Gastroesophageal sphincter (tissue), 4 donors: Measurements from ENCODE around the gene C11orf52. TPM values are rescaled to one million over a fixed set of nuclear protein-coding genes. Genes with fewer than 3 reads are reported as not detected.
A peak's percentile ranks its signal among the peaks of the same experiment; 100 is the strongest.

Experiments
- ATAC-seq: fragments of 150-250 bp; one replicate; pipeline ENCODE4 v1.9.1; 2016; ENCODE audit warnings: mild to moderate bottlenecking, moderate library complexity
- H3K27ac ChIP-seq, 4 donors: fragments of 200-600 bp; sonication (generic) in 3 of 4; 1 replicate in 3 of 4; 2 replicates in 1 of 4; pipeline ENCODE4 v1.5.1; 2016 to 2019
- H3K27me3 ChIP-seq: fragments of 200-600 bp; sonication (generic); one replicate; pipeline ENCODE4 v1.5.1; 2019
- H3K36me3 ChIP-seq, 2 donors: fragments of 200-600 bp; sonication (generic); one replicate each; pipeline ENCODE4 v1.5.1; 2019; ENCODE audit warnings: control low read depth in 1 of 2
- H3K4me1 ChIP-seq, 3 donors: fragments of 200-600 bp; sonication (generic); 1 replicate in 2 of 3; 2 replicates in 1 of 3; pipeline ENCODE4 v1.5.1; 2016 to 2019; ENCODE audit warnings: control low read depth in 2 of 3
- H3K4me3 ChIP-seq, 2 donors: fragments of 200-600 bp; sonication (generic); one replicate each; pipeline ENCODE4 v1.5.1; 2019; ENCODE audit warnings: mild to moderate bottlenecking in 1 of 2, moderate library complexity in 1 of 2
- H3K9me3 ChIP-seq, 3 donors: fragments of 200-600 bp; sonication (generic); one replicate each; pipeline ENCODE4 v1.5.1; 2017 to 2019; ENCODE audit warnings: control low read depth in 2 of 3
- EP300 ChIP-seq: sonication (generic); formaldehyde crosslinking; IDR thresholded peaks from one replicate; pipeline ENCODE4 v1.6.1; 2017; ENCODE audit warnings: antibody characterized with exemption, mild to moderate bottlenecking
- POLR2A ChIP-seq, 2 donors: fragments of 450-650 bp; IDR thresholded peaks; one replicate each; pipeline ENCODE4 v1.6.1; 2017; ENCODE audit warnings: antibody characterized with exemption in 2 of 2, mild to moderate bottlenecking in 2 of 2, moderate library complexity in 1 of 2
- POLR2AphosphoS5 ChIP-seq: sonication (generic); formaldehyde crosslinking; IDR thresholded peaks from one replicate; pipeline ENCODE4 v1.6.1; 2017; ENCODE audit warnings: antibody characterized with exemption
- WGBS, 2 donors: methylation state at CpG; one replicate each; pipeline ENCODE4 v1.1.5; 2018; ENCODE audit warnings: low coverage in 1 of 2; 5-methylcytosine and 5-hydroxymethylcytosine counted together
- total RNA-seq, 4 donors: library from RNA; depleted of rRNA; stranded (reverse); fragments of >200 nt; gene quantifications; one replicate each; pipeline ENCODE4 v1.1.0, GENCODE V29; 2016
- TF ChIP-seq, protein P1 (sequence below), 4 experiments: fragments of 200-600 bp in 2 of 4; fragments of 450-650 bp in 2 of 4; sonication (generic) in 1 of 4; IDR thresholded peaks; one replicate each; pipeline ENCODE4 v1.5.1; 2017 to 2019; ENCODE audit warnings: antibody characterized with exemption in 4 of 4, mild to moderate bottlenecking in 2 of 4, moderate library complexity in 2 of 4

The C11orf52 gene
- total RNA-seq, 4 donors from 2014 or later, result 2.4 to 3.3 (median 3.1) TPM; not detected in 1

DNA sequence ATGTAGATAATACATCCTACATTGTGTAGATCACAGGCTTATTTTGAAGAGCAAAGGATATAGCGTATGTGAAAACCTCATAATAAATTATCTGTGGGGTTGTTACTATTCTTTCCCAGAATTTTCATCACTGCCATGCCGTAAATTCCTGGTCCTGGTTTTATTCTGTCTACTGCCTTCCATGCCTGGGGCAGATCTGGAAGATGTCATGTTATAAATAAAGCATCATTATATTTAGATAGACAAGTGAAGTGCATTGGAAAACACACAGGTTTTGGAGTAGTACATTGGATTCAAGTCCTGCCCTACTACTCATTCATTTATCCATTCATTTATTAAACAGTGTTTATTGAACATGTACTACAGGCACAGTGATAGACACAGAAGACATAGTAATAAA is 2.2 kb downstream of the C11orf52 start:
- H3K36me3 ChIP-seq, result no peaks in the 10 kb centered on the region
- H3K4me1 ChIP-seq, result peaks cover 8 to 54% (median 23%) of the 10 kb centered on the region in 3 donors
- no peak for ATAC-seq
- H3K27me3 ChIP-seq, result no peaks in the 10 kb centered on the region
- peak overlapping the region in 2 of 4 donors; percentile 1 to 92 for H3K27ac ChIP-seq
- no peak for TF ChIP-seq POLR2AphosphoS5
- no peak for TF ChIP-seq EP300
- no peak for TF ChIP-seq POLR2A (IDR thresholded peaks at IDR 0.05)
- TF ChIP-seq, protein P1, sequence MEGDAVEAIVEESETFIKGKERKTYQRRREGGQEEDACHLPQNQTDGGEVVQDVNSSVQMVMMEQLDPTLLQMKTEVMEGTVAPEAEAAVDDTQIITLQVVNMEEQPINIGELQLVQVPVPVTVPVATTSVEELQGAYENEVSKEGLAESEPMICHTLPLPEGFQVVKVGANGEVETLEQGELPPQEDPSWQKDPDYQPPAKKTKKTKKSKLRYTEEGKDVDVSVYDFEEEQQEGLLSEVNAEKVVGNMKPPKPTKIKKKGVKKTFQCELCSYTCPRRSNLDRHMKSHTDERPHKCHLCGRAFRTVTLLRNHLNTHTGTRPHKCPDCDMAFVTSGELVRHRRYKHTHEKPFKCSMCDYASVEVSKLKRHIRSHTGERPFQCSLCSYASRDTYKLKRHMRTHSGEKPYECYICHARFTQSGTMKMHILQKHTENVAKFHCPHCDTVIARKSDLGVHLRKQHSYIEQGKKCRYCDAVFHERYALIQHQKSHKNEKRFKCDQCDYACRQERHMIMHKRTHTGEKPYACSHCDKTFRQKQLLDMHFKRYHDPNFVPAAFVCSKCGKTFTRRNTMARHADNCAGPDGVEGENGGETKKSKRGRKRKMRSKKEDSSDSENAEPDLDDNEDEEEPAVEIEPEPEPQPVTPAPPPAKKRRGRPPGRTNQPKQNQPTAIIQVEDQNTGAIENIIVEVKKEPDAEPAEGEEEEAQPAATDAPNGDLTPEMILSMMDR (IDR thresholded peaks at IDR 0.05), result no peak
- WGBS, 2 donors, result 49 to 71% methylated on average over 2 of the region's 2 CpGs
- no peak overlapping the region for H3K4me3 ChIP-seq
- no peaks in the 10 kb centered on the region for H3K9me3 ChIP-seq

DNA sequence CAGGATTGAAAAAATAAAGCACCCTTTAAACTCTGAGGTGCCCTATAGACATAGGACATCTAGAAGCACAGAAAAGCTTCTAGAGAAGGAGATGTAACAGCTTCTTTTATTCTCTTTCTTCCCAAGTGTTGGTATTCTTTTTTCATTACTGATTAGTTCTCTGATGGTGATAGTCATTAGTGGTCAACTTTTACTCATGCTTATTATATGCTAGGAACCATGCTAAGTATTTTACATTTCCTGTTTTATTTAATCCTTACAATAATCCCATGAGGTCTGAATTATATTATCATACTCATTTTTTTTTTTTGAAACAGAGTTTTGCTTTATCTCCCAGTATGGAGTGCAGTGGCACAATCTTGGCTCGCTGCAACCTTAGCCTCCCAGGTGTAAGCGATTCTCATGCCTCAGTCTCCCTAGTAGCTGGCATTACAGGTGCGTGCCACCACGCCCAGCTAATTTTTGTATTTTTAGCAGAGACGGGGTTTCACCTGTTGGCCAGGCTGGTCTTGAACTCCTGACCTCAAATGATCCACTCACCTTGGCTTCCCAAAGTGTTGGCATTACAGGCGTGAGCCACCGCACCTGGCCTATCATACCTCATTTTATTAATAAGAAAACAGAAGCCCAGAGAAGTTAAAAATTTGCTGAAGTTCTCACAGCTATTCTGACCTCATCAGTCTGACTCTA is 3.0 kb downstream of the C11orf52 start:
- Histone ChIP-seq H3K27ac (peak overlapping the region in 3 of 4 donors; percentile 22 to 92 (median 91)), H3K4me1 (peaks cover 8 to 55% (median 28%) of the 10 kb centered on the region in 3 donors), H3K9me3 (no peaks in the 10 kb centered on the region), H3K4me3 (no peak overlapping the region), H3K36me3 (no peaks in the 10 kb centered on the region), H3K27me3 (no peaks in the 10 kb centered on the region)
- 94 to 100% methylated on average over 2 to 7 of the region's 7 CpGs for WGBS, 2 donors
- no peak for TF ChIP-seq POLR2A (IDR thresholded peaks at IDR 0.05)
- no peak for ATAC-seq

DNA sequence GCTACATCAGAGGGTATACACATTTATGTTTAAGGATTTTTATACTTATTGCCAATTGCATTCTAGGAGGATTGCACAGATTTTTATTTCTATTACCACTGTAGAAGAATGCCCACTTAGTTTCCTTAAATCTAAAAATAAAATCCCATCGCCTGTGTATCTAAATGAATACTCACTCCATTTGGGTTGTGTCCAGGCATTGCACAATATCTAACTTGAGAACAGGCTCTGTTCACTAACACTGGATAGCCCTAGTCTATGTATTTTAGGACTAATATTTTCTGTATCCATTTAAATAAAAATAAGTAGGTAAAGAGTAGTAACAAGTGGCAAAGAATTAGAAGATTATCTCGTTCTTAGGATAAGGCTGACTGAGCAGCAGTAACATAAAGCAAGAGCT is 4.1 kb downstream of the C11orf52 start:
- no peaks in the 10 kb centered on the region for H3K9me3 ChIP-seq
- peak; percentile 39 for ATAC-seq
- H3K27ac ChIP-seq, result peak overlapping the region; percentile 91 to 99 (median 94)
- peaks cover 8 to 57% (median 28%) of the 10 kb centered on the region in 3 donors for H3K4me1 ChIP-seq
- TF ChIP-seq POLR2AphosphoS5 (peak; percentile 89), POLR2A (IDR thresholded peaks at IDR 0.05) (no peak)
- H3K27me3 ChIP-seq, result no peaks in the 10 kb centered on the region
- H3K4me3 ChIP-seq, result peak overlapping the region; percentile 17 to 32
- H3K36me3 ChIP-seq, result no peaks in the 10 kb centered on the region
- WGBS, 2 donors, result 3 to 6% methylated on average over 2 of the region's 2 CpGs

DNA sequence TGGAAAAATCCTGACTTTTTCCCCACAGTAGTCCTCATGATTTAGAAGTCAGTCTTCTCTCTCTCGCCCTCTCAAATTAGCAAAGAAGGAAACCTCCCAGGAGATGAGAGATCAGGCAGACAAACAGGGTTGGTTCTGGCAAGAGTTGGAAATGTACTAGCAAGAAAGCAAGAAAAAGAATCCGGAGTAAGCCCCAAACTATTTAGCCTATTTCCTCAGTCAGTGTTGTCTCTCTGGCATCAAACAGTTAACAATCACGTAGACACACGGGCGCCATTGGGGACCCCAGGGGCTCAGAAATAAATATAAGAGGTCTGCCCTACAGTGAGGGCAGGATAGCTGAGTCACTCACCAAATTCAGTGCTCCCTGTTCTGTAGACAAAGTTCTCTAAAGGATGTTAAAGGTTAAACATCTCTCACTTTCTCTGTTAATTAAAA is 4.7 kb downstream of the C11orf52 start:
- no peak for ATAC-seq
- Histone ChIP-seq H3K4me3 (peak overlapping the region; percentile 17 to 32), H3K27ac (peak overlapping the region; percentile 91 to 99 (median 94)), H3K9me3 (no peaks in the 10 kb centered on the region), H3K4me1 (peaks cover 8 to 59% (median 28%) of the 10 kb centered on the region in 3 donors), H3K36me3 (no peaks in the 10 kb centered on the region), H3K27me3 (no peaks in the 10 kb centered on the region)
- TF ChIP-seq EP300 (no peak), POLR2A (IDR thresholded peaks at IDR 0.05) (no peak), POLR2AphosphoS5 (peak; percentile 39)
- TF ChIP-seq, protein P1 (IDR thresholded peaks at IDR 0.05), result no peak
- WGBS, 2 donors, result 10 to 11% methylated on average over 4 to 5 of the region's 5 CpGs

DNA sequence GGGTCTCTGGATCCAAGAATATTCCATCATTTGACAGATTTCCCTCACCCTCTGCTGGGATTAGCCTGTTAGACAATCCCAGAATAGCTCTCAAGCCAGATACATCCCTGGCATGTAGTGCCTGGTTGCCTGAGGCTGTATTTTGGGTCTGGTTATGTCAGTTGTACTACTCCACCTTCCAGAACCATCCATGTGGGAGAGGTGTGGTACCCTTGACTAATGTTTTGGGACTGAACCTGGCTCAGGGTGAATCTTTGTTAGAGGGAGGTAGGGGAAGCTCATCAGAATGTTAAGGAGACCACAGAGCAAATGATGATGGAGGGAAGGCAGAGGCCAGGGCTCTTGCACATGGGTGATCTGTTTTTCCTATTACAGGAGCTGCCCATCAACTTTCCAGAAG is 5.2 kb downstream of the C11orf52 start:
- no peaks in the 10 kb centered on the region for H3K9me3 ChIP-seq
- peaks cover 8 to 59% (median 28%) of the 10 kb centered on the region in 3 donors for H3K4me1 ChIP-seq
- H3K27me3 ChIP-seq, result no peaks in the 10 kb centered on the region
- H3K36me3 ChIP-seq, result no peaks in the 10 kb centered on the region
- no peak overlapping the region for H3K4me3 ChIP-seq
- peak overlapping the region; percentile 91 to 99 (median 94) for H3K27ac ChIP-seq
- no peak for ATAC-seq
- TF ChIP-seq EP300, result no peak
- TF ChIP-seq POLR2AphosphoS5, result no peak
- TF ChIP-seq POLR2A (IDR thresholded peaks at IDR 0.05), result no peak
- TF ChIP-seq, protein P1 (IDR thresholded peaks at IDR 0.05), result no peak

DNA sequence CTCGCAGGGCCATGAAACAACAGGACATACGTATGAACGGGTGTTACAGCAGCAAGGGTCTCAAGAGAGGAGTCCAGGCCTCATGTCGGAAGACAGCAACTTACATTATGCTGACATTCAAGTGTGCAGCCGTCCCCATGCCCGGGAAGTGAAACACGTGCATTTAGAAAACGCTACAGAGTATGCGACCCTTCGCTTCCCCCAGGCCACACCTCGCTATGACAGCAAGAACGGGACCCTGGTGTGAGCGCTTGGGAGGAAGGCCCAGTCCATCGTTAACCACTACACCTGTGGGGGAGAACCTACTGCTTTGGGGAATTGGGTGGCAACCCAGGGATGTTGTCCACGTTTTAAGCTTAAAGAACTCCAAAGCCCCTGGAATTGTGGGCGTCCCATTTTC is 7.2 kb downstream of the C11orf52 start:
- H3K27ac ChIP-seq, result peak overlapping the region; percentile 76 to 96 (median 92)
- H3K4me1 ChIP-seq, result peaks cover 8 to 59% (median 28%) of the 10 kb centered on the region in 3 donors
- no peak overlapping the region for H3K4me3 ChIP-seq
- H3K9me3 ChIP-seq, result no peaks in the 10 kb centered on the region
- H3K27me3 ChIP-seq, result no peaks in the 10 kb centered on the region
- TF ChIP-seq EP300, result no peak
- TF ChIP-seq, protein P1 (IDR thresholded peaks at IDR 0.05), result no peak
- TF ChIP-seq POLR2A (IDR thresholded peaks at IDR 0.05), result no peak
- TF ChIP-seq POLR2AphosphoS5, result no peak
- no peak for ATAC-seq
- WGBS, 2 donors, result 77 to 90% methylated on average over 2 to 5 of the region's 16 CpGs
- H3K36me3 ChIP-seq, result no peaks in the 10 kb centered on the region
